Breast epithelium (tissue), 4 donors: Measurements from ENCODE around the gene MOGAT3. TPM values are rescaled to one million over a fixed set of nuclear protein-coding genes. Genes with fewer than 3 reads are reported as not detected.

Experiments
- DNase-seq, 2 donors: peaks; one replicate each; pipeline ENCODE4 v3.0.0-alpha.2; 2019; ENCODE audit warnings: low spot score in 2 of 2
- H3K27ac ChIP-seq, 2 donors: fragments of 200-600 bp; sonication (generic) in 1 of 2; one replicate each; pipeline ENCODE4 v1.5.1; 2016 to 2019; ENCODE audit warnings: mild to moderate bottlenecking in 1 of 2
- H3K27me3 ChIP-seq, 2 donors: fragments of 200-600 bp; sonication (generic) in 1 of 2; one replicate each; pipeline versions ENCODE4 v1.5.1 to v1.6.0; 2017 to 2019; ENCODE audit warnings: control low read depth in 1 of 2, mild to moderate bottlenecking in 1 of 2
- H3K36me3 ChIP-seq: fragments of 200-600 bp; one replicate; pipeline ENCODE4 v1.5.1; 2019
- H3K4me1 ChIP-seq, 2 donors: fragments of 200-600 bp; sonication (generic); one replicate each; pipeline ENCODE4 v1.5.1; 2016 to 2019; ENCODE audit warnings: control low read depth in 1 of 2
- H3K4me3 ChIP-seq, 3 donors: fragments of 200-600 bp; sonication (generic); 1 replicate in 2 of 3; 2 replicates in 1 of 3; pipeline ENCODE4 v1.5.1; 2016 to 2019; ENCODE audit warnings: mild to moderate bottlenecking in 3 of 3, moderate library complexity in 2 of 3
- H3K9me3 ChIP-seq, 2 donors: fragments of 200-600 bp; sonication (generic) in 1 of 2; one replicate each; pipeline ENCODE4 v1.5.1; 2016 to 2019; ENCODE audit warnings: control low read depth in 1 of 2
- POLR2A ChIP-seq: fragments of 450-650 bp; IDR thresholded peaks from one replicate; pipeline ENCODE4 v1.6.1; 2016; ENCODE audit warnings: antibody characterized with exemption, mild to moderate bottlenecking, moderate library complexity
- POLR2AphosphoS5 ChIP-seq, 3 donors: sonication (generic); formaldehyde crosslinking; IDR thresholded peaks; one replicate each; pipeline ENCODE4 v1.6.1; 2017; ENCODE audit warnings: antibody characterized with exemption in 3 of 3
- intact Hi-C: fragments of 100-400 bp; cut with DNase I; formaldehyde crosslinking; loops from one replicate; pipeline ENCODE4 v1.15.1; 2023; ENCODE audit warnings: low total_unique reads
- total RNA-seq, 3 donors: library from RNA; depleted of rRNA; stranded (reverse); fragments of >200 nt; gene quantifications; one replicate each; pipeline ENCODE4 v1.1.0, GENCODE V29; 2016
- TF ChIP-seq, protein P1 (sequence below), 3 donors: fragments of 450-650 bp; IDR thresholded peaks; one replicate each; pipeline ENCODE4 v1.5.1; 2016 to 2017; ENCODE audit warnings: antibody characterized with exemption in 3 of 3, mild to moderate bottlenecking in 3 of 3, moderate library complexity in 3 of 3

The MOGAT3 gene, protein sequence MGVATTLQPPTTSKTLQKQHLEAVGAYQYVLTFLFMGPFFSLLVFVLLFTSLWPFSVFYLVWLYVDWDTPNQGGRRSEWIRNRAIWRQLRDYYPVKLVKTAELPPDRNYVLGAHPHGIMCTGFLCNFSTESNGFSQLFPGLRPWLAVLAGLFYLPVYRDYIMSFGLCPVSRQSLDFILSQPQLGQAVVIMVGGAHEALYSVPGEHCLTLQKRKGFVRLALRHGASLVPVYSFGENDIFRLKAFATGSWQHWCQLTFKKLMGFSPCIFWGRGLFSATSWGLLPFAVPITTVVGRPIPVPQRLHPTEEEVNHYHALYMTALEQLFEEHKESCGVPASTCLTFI
- total RNA-seq, result 1 to 10 TPM in 1 of 3 donors, not detected in 2; 2.6 TPM

DNA sequence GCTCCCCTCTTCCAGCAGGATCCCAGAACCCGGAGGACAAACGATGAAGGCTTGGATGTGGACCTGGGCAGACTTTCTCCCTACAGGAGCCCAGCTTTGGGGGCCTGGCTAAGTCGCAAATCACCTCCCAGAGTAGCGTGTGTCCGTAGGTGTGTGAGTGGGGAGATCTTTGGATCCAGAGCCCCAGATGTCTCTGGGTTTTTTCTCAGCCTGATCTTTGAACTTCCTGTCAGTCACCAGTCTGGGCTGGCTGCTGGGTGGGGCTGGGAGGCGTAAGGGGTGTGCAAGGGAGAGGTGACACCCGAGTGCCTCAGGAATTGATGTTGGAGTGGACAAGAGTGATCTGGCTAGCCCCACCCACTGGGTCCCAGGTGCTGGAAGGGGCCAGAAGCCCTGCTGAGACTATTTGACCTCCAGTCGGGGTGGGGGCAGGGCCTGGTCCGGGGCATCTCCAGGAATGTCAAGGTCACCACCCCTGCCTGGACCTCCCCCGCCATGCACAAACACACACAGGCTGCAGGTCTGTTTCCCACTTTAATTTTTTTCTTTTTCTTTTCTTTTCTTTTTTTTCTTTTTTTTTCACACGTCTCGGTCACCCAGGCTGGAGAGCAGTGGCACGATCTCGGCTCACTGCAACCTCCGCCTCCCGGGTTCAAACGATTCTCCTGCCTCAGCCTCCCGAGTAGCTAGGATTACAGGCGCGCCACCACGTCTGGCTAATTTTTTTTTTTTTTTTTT lies at the start of gene MOGAT3:
MOGAT3 (minus strand) TSS at position 175 of the 738 bp plus-strand sequence. CDS start 182 bp downstream, outside the sequence.
- Histone ChIP-seq H3K4me1 (no peaks in the 10 kb centered on the region), H3K27me3 (peaks cover 0 to 41% of the 10 kb centered on the region in 2 donors), H3K27ac (no peak within 1 kb of the TSS), H3K4me3 (peak within 1 kb of the TSS in 2 of 3 donors; percentile 33 to 59), H3K36me3 (no peaks in the 10 kb centered on the region), H3K9me3 (no peaks in the 10 kb centered on the region)
- intact Hi-C loops, result loop anchor here (10.0 kb wide), 1 partner anchor 54 kb away; no protein-coding TSS in a partner anchor
- DNase-seq, result no peak
- TF ChIP-seq, protein P1, sequence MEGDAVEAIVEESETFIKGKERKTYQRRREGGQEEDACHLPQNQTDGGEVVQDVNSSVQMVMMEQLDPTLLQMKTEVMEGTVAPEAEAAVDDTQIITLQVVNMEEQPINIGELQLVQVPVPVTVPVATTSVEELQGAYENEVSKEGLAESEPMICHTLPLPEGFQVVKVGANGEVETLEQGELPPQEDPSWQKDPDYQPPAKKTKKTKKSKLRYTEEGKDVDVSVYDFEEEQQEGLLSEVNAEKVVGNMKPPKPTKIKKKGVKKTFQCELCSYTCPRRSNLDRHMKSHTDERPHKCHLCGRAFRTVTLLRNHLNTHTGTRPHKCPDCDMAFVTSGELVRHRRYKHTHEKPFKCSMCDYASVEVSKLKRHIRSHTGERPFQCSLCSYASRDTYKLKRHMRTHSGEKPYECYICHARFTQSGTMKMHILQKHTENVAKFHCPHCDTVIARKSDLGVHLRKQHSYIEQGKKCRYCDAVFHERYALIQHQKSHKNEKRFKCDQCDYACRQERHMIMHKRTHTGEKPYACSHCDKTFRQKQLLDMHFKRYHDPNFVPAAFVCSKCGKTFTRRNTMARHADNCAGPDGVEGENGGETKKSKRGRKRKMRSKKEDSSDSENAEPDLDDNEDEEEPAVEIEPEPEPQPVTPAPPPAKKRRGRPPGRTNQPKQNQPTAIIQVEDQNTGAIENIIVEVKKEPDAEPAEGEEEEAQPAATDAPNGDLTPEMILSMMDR (IDR thresholded peaks at IDR 0.05), result no peak
- TF ChIP-seq POLR2A, result no peak
- no peak for TF ChIP-seq POLR2AphosphoS5 (IDR thresholded peaks at IDR 0.05)

DNA sequence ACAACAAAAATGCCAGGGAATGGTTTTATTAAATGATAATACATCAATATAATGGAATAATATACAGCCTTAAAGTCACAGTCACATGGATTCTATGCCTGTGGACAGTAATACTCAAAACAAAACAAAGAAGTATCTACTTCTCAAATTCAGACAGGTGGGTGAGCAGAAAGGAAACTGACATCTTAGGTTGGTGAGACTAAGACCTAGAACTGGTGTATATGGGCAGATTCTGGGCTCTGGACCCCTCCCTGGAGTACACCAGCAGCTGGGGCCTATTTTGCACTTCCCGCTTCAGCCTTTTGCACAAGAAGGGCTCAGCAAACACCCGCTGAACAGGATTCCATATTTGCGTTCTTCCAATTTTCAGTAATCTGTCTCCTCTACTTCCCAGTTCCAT lies 49.5 kb upstream of the MOGAT3 start:
- Histone ChIP-seq H3K4me3 (no peak overlapping the region), H3K4me1 (peaks cover 0 to 4% of the 10 kb centered on the region in 2 donors), H3K27ac (no peak overlapping the region), H3K9me3 (no peaks in the 10 kb centered on the region), H3K27me3 (no peaks in the 10 kb centered on the region), H3K36me3 (no peaks in the 10 kb centered on the region)
- intact Hi-C loops, result loop anchor here (10.0 kb wide), 1 partner anchor 46 kb away; the partner anchor contains the start of gene MOGAT3
- no peak for DNase-seq
- TF ChIP-seq POLR2A (no peak), POLR2AphosphoS5 (IDR thresholded peaks at IDR 0.05) (no peak)
- TF ChIP-seq, protein P1 (IDR thresholded peaks at IDR 0.05), result no peak

DNA sequence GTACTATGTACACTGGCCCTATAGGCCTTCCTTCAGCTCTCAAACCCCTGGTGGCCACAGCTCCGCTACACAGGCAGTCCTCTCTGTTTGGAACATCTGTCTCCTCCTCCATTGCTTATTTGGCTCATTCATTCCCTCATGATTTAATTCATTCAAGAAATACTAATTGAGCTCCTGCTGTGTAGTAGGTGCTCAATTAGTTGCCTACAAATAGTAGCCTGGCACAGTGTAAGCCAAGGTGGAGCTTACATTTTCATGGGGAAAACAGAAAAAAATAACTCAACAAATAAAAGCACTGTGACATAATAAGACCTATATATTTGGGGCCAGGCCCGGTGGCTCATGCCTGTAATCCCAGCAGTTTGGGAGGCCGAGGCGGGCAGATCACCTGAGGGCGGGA lies 47.4 kb upstream of the MOGAT3 start:
- TF ChIP-seq POLR2A (no peak), POLR2AphosphoS5 (IDR thresholded peaks at IDR 0.05) (no peak)
- TF ChIP-seq, protein P1 (IDR thresholded peaks at IDR 0.05), result no peak
- peaks cover 4 to 6% of the 10 kb centered on the region in 2 donors for H3K4me1 ChIP-seq
- intact Hi-C loops, result no loop called here

DNA sequence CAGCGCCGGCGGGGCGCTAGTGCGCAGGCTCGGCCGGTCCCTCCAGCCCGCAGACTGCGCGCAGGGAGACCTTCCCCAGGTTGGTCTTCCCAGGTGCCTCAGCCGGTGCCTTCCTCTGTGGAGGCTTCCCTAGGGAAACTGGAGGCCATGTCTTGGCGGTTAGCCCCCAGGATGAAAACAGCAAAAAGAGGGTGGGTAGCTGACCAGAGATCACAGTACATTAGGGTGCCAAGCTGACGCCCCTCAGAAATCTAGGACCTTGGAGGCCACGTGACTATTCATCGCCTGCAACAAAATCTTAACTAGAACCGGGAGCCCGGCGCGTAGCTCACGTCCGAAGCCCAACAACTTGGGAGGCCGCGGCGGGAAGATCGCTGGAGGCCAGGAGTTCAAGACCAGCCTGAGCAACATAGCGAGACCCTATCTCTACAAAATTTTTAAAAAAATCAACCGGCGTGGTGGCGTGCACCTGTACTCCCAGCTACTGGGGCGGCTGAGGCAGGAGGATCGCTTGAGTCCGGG lies 44.4 kb upstream of the MOGAT3 start:
- Histone ChIP-seq H3K4me1 (peaks cover 0 to 7% of the 10 kb centered on the region in 2 donors), H3K27me3 (no peaks in the 10 kb centered on the region), H3K36me3 (no peaks in the 10 kb centered on the region), H3K4me3 (peak overlapping the region; percentile 72 to 84 (median 73)), H3K9me3 (no peaks in the 10 kb centered on the region), H3K27ac (peak overlapping the region; percentile 94 to 98)
- DNase-seq, result no peak
- intact Hi-C loops, result no loop called here
- TF ChIP-seq POLR2A, result no peak
- TF ChIP-seq, protein P1 (IDR thresholded peaks at IDR 0.05), result no peak
- TF ChIP-seq POLR2AphosphoS5 (IDR thresholded peaks at IDR 0.05), result no peak

More for the DNA sequence above, 47.4 kb upstream of the MOGAT3 start:
- H3K4me3 ChIP-seq, result no peak overlapping the region
- DNase-seq, result no peak
- no peak overlapping the region for H3K27ac ChIP-seq
- H3K27me3 ChIP-seq, result no peaks in the 10 kb centered on the region
- no peaks in the 10 kb centered on the region for H3K9me3 ChIP-seq
- H3K36me3 ChIP-seq, result no peaks in the 10 kb centered on the region
